SK-N-SH treated with all-trans-retinoic acid at 6 μM for 48 hours (cell line): ENCODE data around the gene FRMPD2.

Source experiments
- ATAC-seq: fragments of 200-7000 bp; cut with Tn5 transposase; 3 replicates; pipeline ENCODE4 v1.9.1; 2020; ENCODE audit warnings: mild to moderate bottlenecking, moderate library complexity
- ARNTL ChIP-seq: fragments of 450-650 bp; formaldehyde crosslinking; IDR thresholded peaks from 2 replicates; pipeline ENCODE4 v1.5.0; 2020; ENCODE audit warnings: low read depth, mild to moderate bottlenecking, moderate library complexity, borderline replicate concordance
- CSDC2 ChIP-seq: fragments of 250-450 bp; sonication (Bioruptor Pico); IDR thresholded peaks from 2 replicates; pipeline ENCODE4 v1.5.0; 2020; ENCODE audit warnings: mild to moderate bottlenecking, moderate library complexity
- ESRRG ChIP-seq: fragments of 250-450 bp; sonication (Bioruptor Pico); IDR thresholded peaks from 2 replicates; pipeline ENCODE4 v1.6.1; 2021; ENCODE audit warnings: mild to moderate bottlenecking
- GLIS3 ChIP-seq: fragments of 250-450 bp; sonication (Bioruptor Pico); IDR thresholded peaks from 2 replicates; pipeline ENCODE4 v1.5.0; 2020; ENCODE audit warnings: mild to moderate bottlenecking, moderate library complexity
- ISL1 ChIP-seq: fragments of 250-450 bp; sonication (Bioruptor Pico); IDR thresholded peaks from 2 replicates; pipeline ENCODE4 v2.1.2; 2022; ENCODE audit warnings: mild to moderate bottlenecking, moderate library complexity
- OSR1 ChIP-seq: fragments of 250-450 bp; sonication (Bioruptor Pico); IDR thresholded peaks from 2 replicates; pipeline ENCODE4 v1.8.0; 2022; ENCODE audit warnings: moderate library complexity, mild to moderate bottlenecking, inconsistent platforms
- RARB ChIP-seq: fragments of 250-450 bp; sonication (Bioruptor Pico); IDR thresholded peaks from 2 replicates; pipeline ENCODE4 v1.8.0; 2021; ENCODE audit warnings: mild to moderate bottlenecking, moderate library complexity
- SNAI2 ChIP-seq: fragments of 250-450 bp; sonication (Bioruptor Pico); IDR thresholded peaks from 2 replicates; pipeline ENCODE4 v1.5.0; 2020; ENCODE audit warnings: mild to moderate bottlenecking, moderate library complexity
- TCF4 ChIP-seq: fragments of 250-450 bp; sonication (Bioruptor Pico); IDR thresholded peaks from 2 replicates; pipeline ENCODE4 v1.8.0; 2021; ENCODE audit warnings: mild to moderate bottlenecking, moderate library complexity, borderline replicate concordance
- TOX ChIP-seq: fragments of 250-450 bp; sonication (Bioruptor Pico); IDR thresholded peaks from 2 replicates; pipeline ENCODE4 v1.8.0; 2021; ENCODE audit warnings: mild to moderate bottlenecking, moderate library complexity, borderline replicate concordance
- ZC3H10 ChIP-seq: fragments of 250-450 bp; sonication (Bioruptor Pico); IDR thresholded peaks from 2 replicates; pipeline ENCODE4 v1.5.1; 2021; ENCODE audit warnings: mild to moderate bottlenecking, moderate library complexity
- ZFP30 ChIP-seq: fragments of 450-650 bp; formaldehyde crosslinking; IDR thresholded peaks from 2 replicates; pipeline ENCODE4 v1.5.0; 2022; ENCODE audit warnings: mild to moderate bottlenecking, moderate library complexity
- ZNF565 ChIP-seq: fragments of 450-650 bp; formaldehyde crosslinking; conservative IDR thresholded peaks from 2 replicates; pipeline ENCODE4 v1.5.0; 2020; ENCODE audit warnings: low read depth, mild to moderate bottlenecking, moderate library complexity
- ZNF70 ChIP-seq: fragments of 450-650 bp; formaldehyde crosslinking; IDR thresholded peaks from 2 replicates; pipeline ENCODE4 v1.5.0; 2020; ENCODE audit warnings: mild to moderate bottlenecking, moderate library complexity
- ZNF8 ChIP-seq: fragments of 450-650 bp; formaldehyde crosslinking; IDR thresholded peaks from 2 replicates; pipeline ENCODE4 v1.5.0; 2020; ENCODE audit warnings: mild to moderate bottlenecking, moderate library complexity
- TF ChIP-seq, protein P1 (sequence below): fragments of 250-450 bp; sonication (Bioruptor Pico); IDR thresholded peaks from 2 replicates; pipeline ENCODE4 v1.8.0; 2021; ENCODE audit warnings: low read depth, mild to moderate bottlenecking, moderate library complexity, borderline replicate concordance
- TF ChIP-seq, protein P2 (sequence below): fragments of 250-450 bp; sonication (Bioruptor Pico); IDR thresholded peaks from 2 replicates; pipeline ENCODE4 v1.5.0; 2020; ENCODE audit warnings: mild to moderate bottlenecking, moderate library complexity
- TF ChIP-seq, protein P3 (sequence below): fragments of 250-450 bp; sonication (Bioruptor Pico); IDR thresholded peaks from 2 replicates; pipeline ENCODE4 v1.8.0; 2020; ENCODE audit warnings: mild to moderate bottlenecking, moderate library complexity, borderline replicate concordance
- TF ChIP-seq, protein P4 (sequence below): fragments of 250-450 bp; sonication (Bioruptor Pico); IDR thresholded peaks from 2 replicates; pipeline ENCODE4 v1.5.1; 2020; ENCODE audit warnings: low read depth, mild to moderate bottlenecking, moderate library complexity
- TF ChIP-seq, protein P5 (sequence below): fragments of 250-450 bp; sonication (Bioruptor Pico); IDR thresholded peaks from 2 replicates; pipeline ENCODE4 v1.5.1; 2021; ENCODE audit warnings: mild to moderate bottlenecking, moderate library complexity

The FRMPD2 gene

DNA sequence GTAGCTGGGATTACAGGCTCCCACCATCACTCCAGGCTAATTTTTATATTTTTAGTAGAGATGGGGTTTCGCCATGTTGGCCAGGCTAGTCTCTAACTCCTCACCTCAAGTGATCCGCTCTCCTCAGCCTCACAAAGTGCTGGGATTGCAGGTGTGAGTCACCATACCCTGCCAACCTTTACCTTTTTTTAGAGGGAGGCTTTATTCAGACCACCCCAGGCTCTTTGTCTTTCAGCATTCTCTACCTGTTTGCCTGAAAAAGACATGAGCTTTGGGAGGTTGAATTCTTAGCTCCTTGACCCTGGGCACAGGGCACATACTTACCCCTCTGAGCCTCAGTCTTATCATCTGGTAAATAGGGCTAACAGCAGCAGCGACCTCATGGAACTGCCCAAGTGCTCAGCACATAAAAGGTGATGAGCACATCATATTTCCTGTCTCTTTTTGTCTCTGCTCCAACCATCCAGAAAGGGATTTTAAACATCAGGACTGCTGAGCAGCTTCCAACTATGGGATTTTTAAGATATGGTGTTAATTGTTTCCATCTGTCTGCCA is 17.0 kb downstream of the FRMPD2 start:
- ATAC-seq: no peak
- TF ChIP-seq, protein P1, sequence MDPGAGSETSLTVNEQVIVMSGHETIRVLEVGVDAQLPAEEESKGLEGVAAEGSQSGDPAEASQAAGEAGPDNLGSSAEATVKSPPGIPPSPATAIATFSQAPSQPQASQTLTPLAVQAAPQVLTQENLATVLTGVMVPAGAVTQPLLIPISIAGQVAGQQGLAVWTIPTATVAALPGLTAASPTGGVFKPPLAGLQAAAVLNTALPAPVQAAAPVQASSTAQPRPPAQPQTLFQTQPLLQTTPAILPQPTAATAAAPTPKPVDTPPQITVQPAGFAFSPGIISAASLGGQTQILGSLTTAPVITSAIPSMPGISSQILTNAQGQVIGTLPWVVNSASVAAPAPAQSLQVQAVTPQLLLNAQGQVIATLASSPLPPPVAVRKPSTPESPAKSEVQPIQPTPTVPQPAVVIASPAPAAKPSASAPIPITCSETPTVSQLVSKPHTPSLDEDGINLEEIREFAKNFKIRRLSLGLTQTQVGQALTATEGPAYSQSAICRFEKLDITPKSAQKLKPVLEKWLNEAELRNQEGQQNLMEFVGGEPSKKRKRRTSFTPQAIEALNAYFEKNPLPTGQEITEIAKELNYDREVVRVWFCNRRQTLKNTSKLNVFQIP (CRISPR knock-in tag): no peak
- TF ChIP-seq, all 23 proteins: peak for 0

DNA sequence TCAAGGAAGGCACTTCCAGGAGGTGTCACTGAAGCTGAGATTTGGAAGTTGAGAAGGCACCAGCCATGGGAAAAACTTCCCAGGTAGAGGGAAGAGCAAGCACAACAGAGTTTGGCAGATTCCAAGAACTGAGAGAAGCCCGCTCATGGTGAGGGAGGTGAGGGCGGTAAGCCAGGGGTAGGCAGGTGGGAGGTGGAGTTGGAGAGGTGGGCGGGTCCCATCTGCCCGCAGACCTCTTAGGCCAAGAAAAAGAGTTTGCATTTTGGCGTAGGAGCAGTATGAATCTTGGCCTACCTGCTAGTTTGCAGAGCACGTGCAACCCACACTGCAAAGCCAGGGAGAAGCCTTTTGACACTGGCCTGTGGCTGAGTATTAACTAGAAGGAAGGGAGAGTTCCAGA is 18.8 kb downstream of the FRMPD2 start:
- TF ChIP-seq ZNF70 (CRISPR knock-in tag): no peak
- TF ChIP-seq ZNF565 (CRISPR knock-in tag): no peak
- TF ChIP-seq OSR1 (CRISPR knock-in tag): no peak
- TF ChIP-seq, protein P2, sequence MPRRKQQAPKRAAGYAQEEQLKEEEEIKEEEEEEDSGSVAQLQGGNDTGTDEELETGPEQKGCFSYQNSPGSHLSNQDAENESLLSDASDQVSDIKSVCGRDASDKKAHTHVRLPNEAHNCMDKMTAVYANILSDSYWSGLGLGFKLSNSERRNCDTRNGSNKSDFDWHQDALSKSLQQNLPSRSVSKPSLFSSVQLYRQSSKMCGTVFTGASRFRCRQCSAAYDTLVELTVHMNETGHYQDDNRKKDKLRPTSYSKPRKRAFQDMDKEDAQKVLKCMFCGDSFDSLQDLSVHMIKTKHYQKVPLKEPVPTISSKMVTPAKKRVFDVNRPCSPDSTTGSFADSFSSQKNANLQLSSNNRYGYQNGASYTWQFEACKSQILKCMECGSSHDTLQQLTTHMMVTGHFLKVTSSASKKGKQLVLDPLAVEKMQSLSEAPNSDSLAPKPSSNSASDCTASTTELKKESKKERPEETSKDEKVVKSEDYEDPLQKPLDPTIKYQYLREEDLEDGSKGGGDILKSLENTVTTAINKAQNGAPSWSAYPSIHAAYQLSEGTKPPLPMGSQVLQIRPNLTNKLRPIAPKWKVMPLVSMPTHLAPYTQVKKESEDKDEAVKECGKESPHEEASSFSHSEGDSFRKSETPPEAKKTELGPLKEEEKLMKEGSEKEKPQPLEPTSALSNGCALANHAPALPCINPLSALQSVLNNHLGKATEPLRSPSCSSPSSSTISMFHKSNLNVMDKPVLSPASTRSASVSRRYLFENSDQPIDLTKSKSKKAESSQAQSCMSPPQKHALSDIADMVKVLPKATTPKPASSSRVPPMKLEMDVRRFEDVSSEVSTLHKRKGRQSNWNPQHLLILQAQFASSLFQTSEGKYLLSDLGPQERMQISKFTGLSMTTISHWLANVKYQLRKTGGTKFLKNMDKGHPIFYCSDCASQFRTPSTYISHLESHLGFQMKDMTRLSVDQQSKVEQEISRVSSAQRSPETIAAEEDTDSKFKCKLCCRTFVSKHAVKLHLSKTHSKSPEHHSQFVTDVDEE: no peak
- TF ChIP-seq, protein P3, sequence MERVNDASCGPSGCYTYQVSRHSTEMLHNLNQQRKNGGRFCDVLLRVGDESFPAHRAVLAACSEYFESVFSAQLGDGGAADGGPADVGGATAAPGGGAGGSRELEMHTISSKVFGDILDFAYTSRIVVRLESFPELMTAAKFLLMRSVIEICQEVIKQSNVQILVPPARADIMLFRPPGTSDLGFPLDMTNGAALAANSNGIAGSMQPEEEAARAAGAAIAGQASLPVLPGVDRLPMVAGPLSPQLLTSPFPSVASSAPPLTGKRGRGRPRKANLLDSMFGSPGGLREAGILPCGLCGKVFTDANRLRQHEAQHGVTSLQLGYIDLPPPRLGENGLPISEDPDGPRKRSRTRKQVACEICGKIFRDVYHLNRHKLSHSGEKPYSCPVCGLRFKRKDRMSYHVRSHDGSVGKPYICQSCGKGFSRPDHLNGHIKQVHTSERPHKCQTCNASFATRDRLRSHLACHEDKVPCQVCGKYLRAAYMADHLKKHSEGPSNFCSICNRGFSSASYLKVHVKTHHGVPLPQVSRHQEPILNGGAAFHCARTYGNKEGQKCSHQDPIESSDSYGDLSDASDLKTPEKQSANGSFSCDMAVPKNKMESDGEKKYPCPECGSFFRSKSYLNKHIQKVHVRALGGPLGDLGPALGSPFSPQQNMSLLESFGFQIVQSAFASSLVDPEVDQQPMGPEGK (CRISPR knock-in tag): no peak
- TF ChIP-seq RARB (CRISPR knock-in tag): no peak
- no peak for TF ChIP-seq TCF4
- TF ChIP-seq, protein P1 (CRISPR knock-in tag): no peak
- no peak for TF ChIP-seq ISL1
- no peak for ATAC-seq

DNA sequence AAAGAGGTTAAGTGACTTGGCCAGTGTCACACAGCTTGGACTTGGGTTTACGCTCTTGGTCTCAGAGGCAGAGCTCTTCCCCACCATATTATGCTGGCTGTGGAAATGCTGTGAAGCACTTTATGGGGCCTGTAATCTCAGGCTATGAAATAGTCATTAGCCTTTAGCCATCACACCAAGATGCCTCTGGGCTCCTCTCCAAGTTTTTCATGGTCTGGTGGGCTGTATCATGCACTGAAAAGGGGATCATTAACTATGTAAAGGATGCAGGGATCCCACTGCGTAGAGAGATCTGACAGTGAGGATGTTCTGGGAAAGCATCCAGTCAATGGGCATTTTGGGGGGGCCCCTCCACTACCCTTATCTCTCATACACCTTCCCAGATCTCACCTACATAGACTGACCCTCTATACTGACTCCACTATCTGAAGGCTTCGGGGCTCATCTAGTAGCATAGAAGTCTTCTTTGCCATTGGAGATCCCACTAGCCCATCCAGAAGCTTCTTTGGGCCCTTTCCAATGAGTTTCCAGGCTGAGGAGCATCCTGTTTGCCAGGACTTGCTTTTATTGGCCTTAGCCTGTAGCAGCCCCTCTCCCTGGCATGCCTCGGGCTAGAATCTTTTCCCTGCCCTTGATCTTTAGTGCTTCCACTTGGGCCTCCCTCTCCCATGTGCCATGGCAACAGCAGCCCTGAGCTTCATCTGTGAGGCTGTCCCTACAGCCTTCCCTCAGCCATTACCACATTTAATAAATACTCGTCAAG is 19.6 kb downstream of the FRMPD2 start:
- ATAC-seq: no peak
- TF ChIP-seq, protein P3 (CRISPR knock-in tag): no peak
- TF ChIP-seq TCF4 (no peak), GLIS3 (CRISPR knock-in tag) (no peak), SNAI2 (CRISPR knock-in tag) (no peak), ZNF8 (CRISPR knock-in tag) (no peak), ZC3H10 (CRISPR knock-in tag) (no peak), ISL1 (no peak), ESRRG (CRISPR knock-in tag) (no peak), CSDC2 (CRISPR knock-in tag) (no peak), ARNTL (CRISPR knock-in tag) (no peak), TOX (CRISPR knock-in tag) (no peak), RARB (CRISPR knock-in tag) (no peak), ZNF565 (CRISPR knock-in tag) (no peak), ZFP30 (CRISPR knock-in tag) (no peak)
- TF ChIP-seq, protein P4, sequence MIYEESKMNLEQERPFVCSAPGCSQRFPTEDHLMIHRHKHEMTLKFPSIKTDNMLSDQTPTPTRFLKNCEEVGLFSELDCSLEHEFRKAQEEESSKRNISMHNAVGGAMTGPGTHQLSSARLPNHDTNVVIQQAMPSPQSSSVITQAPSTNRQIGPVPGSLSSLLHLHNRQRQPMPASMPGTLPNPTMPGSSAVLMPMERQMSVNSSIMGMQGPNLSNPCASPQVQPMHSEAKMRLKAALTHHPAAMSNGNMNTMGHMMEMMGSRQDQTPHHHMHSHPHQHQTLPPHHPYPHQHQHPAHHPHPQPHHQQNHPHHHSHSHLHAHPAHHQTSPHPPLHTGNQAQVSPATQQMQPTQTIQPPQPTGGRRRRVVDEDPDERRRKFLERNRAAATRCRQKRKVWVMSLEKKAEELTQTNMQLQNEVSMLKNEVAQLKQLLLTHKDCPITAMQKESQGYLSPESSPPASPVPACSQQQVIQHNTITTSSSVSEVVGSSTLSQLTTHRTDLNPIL (CRISPR knock-in tag): no peak
- TF ChIP-seq, protein P2: no peak
- TF ChIP-seq, protein P5, sequence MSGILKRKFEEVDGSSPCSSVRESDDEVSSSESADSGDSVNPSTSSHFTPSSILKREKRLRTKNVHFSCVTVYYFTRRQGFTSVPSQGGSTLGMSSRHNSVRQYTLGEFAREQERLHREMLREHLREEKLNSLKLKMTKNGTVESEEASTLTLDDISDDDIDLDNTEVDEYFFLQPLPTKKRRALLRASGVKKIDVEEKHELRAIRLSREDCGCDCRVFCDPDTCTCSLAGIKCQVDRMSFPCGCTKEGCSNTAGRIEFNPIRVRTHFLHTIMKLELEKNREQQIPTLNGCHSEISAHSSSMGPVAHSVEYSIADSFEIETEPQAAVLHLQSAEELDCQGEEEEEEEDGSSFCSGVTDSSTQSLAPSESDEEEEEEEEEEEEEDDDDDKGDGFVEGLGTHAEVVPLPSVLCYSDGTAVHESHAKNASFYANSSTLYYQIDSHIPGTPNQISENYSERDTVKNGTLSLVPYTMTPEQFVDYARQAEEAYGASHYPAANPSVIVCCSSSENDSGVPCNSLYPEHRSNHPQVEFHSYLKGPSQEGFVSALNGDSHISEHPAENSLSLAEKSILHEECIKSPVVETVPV (CRISPR knock-in tag): no peak
